Large intestine (tissue), 3 donors: ENCODE results near the gene GIPC1. TPM values are rescaled to one million over a fixed set of nuclear protein-coding genes. Genes with fewer than 3 reads are reported as not detected.
A peak's percentile ranks its signal among the peaks of the same experiment; 100 is the strongest.
"Not testable (repeated sequence)": the region's sequence is repeated elsewhere in the genome, so short reads cannot be mapped to it uniquely, and the experiment has no call there.

Source experiments
- DNase-seq, 2 donors: peaks; one replicate each; pipeline versions ENCODE4 v3.0.0 to v3.0.0-alpha.2; 2013
- H3K27ac ChIP-seq: one replicate; pipeline ENCODE4 v1.5.1; 2013; ENCODE audit warnings: low read length
- H3K27me3 ChIP-seq: 2 replicates; pipeline ENCODE4 v1.6.1; 2013; ENCODE audit warnings: low read length; ENCODE audit not compliant: control insufficient read depth, insufficient read depth
- H3K36me3 ChIP-seq: 2 replicates; pipeline ENCODE4 v1.6.1; 2013; ENCODE audit warnings: low read length; ENCODE audit not compliant: control insufficient read depth, insufficient read depth
- H3K4me1 ChIP-seq: one replicate; pipeline ENCODE4 v1.6.1; 2013; ENCODE audit warnings: low read length; ENCODE audit not compliant: control insufficient read depth, insufficient read depth
- H3K4me3 ChIP-seq: one replicate; pipeline ENCODE4 v1.5.1; 2013; ENCODE audit warnings: low read length
- H3K9me3 ChIP-seq: one replicate; pipeline ENCODE4 v1.6.1; 2013; ENCODE audit warnings: mild to moderate bottlenecking, low read depth, low read length, moderate library complexity; ENCODE audit not compliant: control insufficient read depth
- WGBS: methylation state at CpG from one replicate; pipeline ENCODE4 v1.1.5; 2013; ENCODE audit warnings: low lambda C conversion rate; ENCODE audit not compliant: insufficient coverage; 5-methylcytosine and 5-hydroxymethylcytosine counted together
- polyA plus RNA-seq: library from polyadenylated mRNA; unstranded; fragments of 120-200 nt; gene quantifications from one replicate; pipeline ENCODE4 v1.2.1, GENCODE V29; 2013

The GIPC1 gene
- polyA plus RNA-seq, 1 donor: 43.7 TPM

DNA sequence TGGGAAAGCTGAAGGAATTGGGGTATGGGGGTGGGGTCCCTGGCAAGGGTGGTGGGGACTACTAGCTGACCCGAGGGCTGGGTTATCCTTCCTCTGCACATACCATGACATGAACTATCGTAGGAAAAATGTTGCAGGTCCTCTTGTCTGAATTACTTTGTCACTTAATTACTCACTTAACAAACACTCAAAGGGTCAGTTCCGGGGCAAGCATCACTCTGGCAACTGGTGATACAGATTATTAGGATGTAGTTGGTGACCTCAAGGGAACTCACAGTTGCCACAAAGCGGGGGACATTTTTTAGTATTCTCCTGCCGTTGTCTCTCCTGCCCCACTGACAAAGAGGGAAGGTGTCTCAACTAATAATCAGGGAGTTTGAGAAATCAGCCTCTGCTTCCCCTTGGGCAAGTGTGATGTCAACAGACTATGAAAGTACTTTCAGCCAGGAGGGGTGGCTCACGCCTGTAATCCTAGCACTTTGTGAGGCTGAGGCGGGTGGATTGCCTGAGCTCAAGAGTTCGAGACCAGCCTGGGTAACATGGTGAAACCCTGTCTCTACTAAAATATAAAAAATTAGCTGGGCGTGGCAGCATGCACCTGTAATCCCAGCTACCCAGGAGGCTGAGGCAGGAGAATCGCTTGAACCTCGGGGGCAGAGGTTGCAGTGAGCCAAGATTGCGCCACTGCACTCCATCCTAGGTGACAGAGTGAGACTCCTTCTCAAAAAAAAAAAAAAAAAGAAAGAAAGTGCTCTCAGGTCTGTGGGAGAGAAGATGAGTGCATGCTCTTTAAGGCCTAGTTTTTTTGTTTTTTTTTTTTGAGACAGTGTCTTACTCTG lies 12.0 kb upstream of the GIPC1 start:
- H3K27me3 ChIP-seq: no peaks in the 10 kb centered on the region
- H3K36me3 ChIP-seq: peaks cover 2% of the 10 kb centered on the region
- no peak overlapping the region for H3K4me3 ChIP-seq
- no CpG with 5 or more reads among the region's 12 CpGs for WGBS
- peaks cover 20% of the 10 kb centered on the region for H3K4me1 ChIP-seq
- H3K9me3 ChIP-seq: no peaks in the 10 kb centered on the region
- no peak for DNase-seq
- no peak overlapping the region for H3K27ac ChIP-seq

DNA sequence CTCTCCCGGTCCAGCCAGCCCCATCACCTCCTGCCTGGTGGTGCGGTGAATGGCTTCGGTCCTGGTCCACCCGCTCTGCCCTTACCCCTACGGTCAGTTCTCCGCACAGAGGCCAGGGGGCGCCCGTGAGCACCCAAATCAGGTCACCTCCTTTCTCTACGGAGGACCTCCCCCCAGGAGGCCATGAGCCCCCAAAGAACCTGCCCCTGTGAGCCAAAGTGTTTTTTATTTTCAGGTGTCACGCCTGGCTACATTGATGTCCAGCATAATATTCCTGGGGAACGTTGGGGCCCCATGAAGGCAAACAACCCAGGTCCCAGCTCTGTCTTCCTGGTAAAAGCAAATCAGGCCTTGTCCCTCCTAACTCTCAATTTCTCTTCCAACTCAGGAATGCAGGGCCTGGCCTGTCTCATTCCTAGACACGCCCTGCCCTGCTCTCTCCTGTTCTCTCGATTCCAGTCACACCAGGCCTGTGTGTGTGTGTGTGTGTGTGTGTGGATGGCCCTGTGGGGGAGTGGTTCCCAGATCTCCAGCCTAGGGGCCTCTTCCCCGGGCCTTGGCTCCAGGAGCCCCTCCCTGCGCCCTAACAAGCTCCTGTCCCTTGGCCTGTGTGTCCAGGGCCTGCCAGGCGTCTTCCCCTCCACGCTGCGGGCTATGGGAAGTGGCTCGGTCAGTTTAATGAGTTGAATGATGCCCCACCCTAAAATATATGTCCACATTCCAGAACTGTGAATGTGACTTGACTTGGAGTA lies 9.7 kb upstream of the GIPC1 start:
- Histone ChIP-seq H3K36me3 (no peaks in the 10 kb centered on the region), H3K4me3 (no peak overlapping the region), H3K4me1 (peaks cover 24% of the 10 kb centered on the region), H3K27ac (peak overlapping the region; percentile 91), H3K27me3 (no peaks in the 10 kb centered on the region), H3K9me3 (no peaks in the 10 kb centered on the region)
- WGBS: no CpG with 5 or more reads among the region's 19 CpGs
- peak; percentile 72 to 85 for DNase-seq

- H3K27ac ChIP-seq, H3K36me3 ChIP-seq, H3K9me3 ChIP-seq, DNase-seq, H3K4me3 ChIP-seq, H3K27me3 ChIP-seq: not testable (repeated sequence)
- WGBS: no CpG with 5 or more reads among the region's 8 CpGs
- peaks cover 24% of the 10 kb centered on the region for H3K4me1 ChIP-seq
Observed at GRCh38 chr19:14504575-14504974, 8.6 kb upstream of the GIPC1 start.

- Histone ChIP-seq H3K36me3 (no peaks in the 10 kb centered on the region), H3K4me3 (no peak overlapping the region), H3K4me1 (peaks cover 24% of the 10 kb centered on the region), H3K27ac (no peak overlapping the region), H3K9me3 (no peaks in the 10 kb centered on the region), H3K27me3 (no peaks in the 10 kb centered on the region)
- WGBS: 100% methylated on average over 1 of the region's 1 CpG
- DNase-seq: no peak
Observed at GRCh38 chr19:14503285-14503684, 7.4 kb upstream of the GIPC1 start.

DNA sequence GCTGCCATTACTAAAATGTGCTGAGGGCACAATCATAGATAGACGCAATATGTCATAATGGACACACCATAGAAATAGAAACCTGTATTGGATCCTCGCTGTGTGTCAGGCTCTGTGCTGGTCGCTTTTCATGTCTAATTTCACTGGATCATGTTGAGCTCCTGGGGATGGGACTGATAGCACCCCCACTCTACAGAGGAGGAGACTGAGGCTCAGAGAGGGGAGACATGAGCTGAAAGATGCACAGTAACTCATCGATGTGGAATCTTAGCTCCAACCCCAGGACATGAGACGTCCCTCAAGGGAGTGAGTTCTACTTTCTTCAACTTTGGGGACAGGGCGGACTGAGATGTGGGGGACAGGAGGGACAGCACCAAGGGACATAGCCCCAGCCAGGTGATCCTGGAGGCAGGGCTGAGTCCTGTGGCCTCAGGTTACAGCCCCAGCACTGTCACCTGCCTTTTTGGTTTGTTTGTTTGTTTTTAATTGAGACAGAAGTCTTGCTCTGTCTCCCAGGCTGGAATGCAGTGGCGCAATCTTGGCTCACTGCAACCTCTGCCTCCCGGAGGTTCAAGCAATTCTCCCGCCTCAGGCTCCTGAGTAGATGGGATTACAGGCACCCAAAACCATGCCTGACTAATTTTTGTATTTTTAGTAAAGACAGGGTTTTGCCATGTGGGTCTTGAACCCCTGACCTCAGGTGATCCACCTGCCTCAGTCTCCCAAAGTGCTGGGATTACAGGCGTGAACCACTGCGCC lies 6.6 kb upstream of the GIPC1 start:
- Histone ChIP-seq H3K27ac (no peak overlapping the region), H3K27me3 (no peaks in the 10 kb centered on the region), H3K36me3 (no peaks in the 10 kb centered on the region), H3K4me3 (no peak overlapping the region), H3K9me3 (no peaks in the 10 kb centered on the region), H3K4me1 (peaks cover 26% of the 10 kb centered on the region)
- DNase-seq: no peak
- WGBS: no CpG with 5 or more reads among the region's 11 CpGs

DNA sequence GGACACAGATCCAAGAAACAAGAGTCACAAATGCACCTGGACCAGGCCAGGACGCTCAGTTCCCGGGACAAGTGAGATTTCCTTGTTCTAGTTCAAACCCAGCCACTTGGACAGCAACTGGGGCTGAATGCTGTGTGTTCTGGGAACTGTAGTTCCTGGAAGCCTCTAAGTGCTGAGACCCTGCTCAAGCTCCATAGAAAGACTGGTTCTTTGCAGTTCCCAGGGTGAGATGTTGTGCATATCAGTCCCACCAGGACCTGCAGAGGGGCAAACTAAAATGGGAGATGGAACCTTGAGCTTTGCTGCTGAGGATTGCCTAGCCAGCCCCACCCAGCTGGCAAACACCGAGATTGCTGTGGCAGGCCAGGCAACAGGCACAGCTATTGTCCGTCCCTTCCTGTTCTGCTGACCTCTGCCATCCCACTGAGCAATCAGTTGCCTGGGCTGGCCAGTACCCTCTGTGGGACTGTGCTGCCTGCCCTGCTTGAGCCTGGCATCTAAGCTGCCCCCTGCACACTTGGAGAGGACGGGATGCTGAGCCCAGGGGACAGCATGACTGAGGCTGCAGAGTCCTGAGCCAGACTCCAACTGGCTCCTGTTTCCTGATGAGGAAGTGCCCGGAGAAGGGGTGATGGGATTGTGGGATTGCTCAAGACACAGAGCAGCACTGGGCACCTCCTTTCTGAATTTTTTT lies 1.4 kb upstream of the GIPC1 start:
- no peaks in the 10 kb centered on the region for H3K27me3 ChIP-seq
- no peak overlapping the region for H3K4me3 ChIP-seq
- H3K36me3 ChIP-seq: no peaks in the 10 kb centered on the region
- WGBS: no CpG with 5 or more reads among the region's 6 CpGs
- H3K27ac ChIP-seq: peak overlapping the region; percentile 78
- H3K9me3 ChIP-seq: no peaks in the 10 kb centered on the region
- peaks cover 26% of the 10 kb centered on the region for H3K4me1 ChIP-seq
- DNase-seq: peak in 1 of 2 donors; percentile 58

DNA sequence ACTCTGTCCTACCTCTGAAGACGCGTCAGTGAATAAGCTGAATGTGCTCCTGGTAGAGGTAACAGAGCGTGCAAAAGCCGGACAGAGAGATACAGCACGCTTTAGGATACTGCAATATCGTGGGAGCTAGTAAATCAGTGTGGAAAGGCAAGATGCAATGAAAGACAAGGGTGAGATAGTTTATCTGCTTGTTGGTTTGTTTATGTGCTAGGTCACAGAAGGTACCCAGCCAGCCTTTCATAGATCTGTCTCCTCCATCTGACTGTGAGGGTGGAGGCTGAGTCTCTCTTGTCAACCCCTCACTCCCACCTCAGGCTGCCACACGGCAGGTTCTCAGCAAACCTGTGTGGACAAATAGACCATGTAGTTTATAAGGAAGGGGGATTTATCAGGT lies 904 bp upstream of the GIPC1 start:
- H3K4me1 ChIP-seq: peaks cover 26% of the 10 kb centered on the region
- 20% methylated on average over 1 of the region's 7 CpGs for WGBS
- no peak for DNase-seq

DNA sequence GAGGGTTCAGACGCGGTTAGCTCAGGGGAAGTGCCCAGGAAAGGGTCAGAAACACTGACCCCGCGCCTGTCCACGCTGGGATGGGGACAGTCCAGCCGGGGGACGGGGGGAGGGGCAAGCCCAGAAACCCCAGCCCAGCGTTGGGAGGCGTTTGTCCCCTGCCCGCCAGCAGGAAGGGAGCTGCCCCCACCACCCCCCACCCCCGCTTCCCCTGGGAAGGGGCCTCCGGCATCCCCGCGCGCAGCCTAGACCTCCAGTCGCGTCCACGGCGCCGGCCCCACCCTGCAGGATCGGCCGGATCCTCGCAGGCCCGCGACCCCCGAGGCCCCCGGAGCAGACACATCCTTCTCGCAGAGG lies 277 bp downstream of the GIPC1 start:
- no peaks in the 10 kb centered on the region for H3K9me3 ChIP-seq
- H3K27ac ChIP-seq: no peak overlapping the region
- WGBS: no CpG with 5 or more reads among the region's 28 CpGs
- H3K27me3 ChIP-seq: no peaks in the 10 kb centered on the region
- H3K4me3 ChIP-seq: peak overlapping the region; percentile 66
- peaks cover 4% of the 10 kb centered on the region for H3K36me3 ChIP-seq
- DNase-seq: no peak
- H3K4me1 ChIP-seq: peaks cover 26% of the 10 kb centered on the region

More for the DNA sequence above, 904 bp upstream of the GIPC1 start:
- Histone ChIP-seq H3K36me3 (no peaks in the 10 kb centered on the region), H3K9me3 (no peaks in the 10 kb centered on the region), H3K4me3 (peak overlapping the region; percentile 37), H3K27me3 (no peaks in the 10 kb centered on the region), H3K27ac (peak overlapping the region; percentile 78)

GRCh38 chr19:14494910-14495671 lies 836 bp downstream of the GIPC1 start:
- H3K4me3 ChIP-seq: peak overlapping the region; percentile 66
- no peak overlapping the region for H3K27ac ChIP-seq
- peaks cover 5% of the 10 kb centered on the region for H3K36me3 ChIP-seq
- H3K27me3 ChIP-seq: no peaks in the 10 kb centered on the region
- peaks cover 26% of the 10 kb centered on the region for H3K4me1 ChIP-seq
- peak in 1 of 2 donors; percentile 42 for DNase-seq
- H3K9me3 ChIP-seq: no peaks in the 10 kb centered on the region
- WGBS: no CpG with 5 or more reads among the region's 14 CpGs
